ENCODE results near the gene TRIM52. TPM values are rescaled to one million over a fixed set of nuclear protein-coding genes. Genes with fewer than 3 reads are reported as not detected.

TRIM52 gene
- total and polyA plus RNA-seq, 10 of the 15 experiments (the other 5 are each of a cell fraction or from before 2014, with no cell fraction given), result 1.4 to 24.3 (median 8.1) TPM

- no peak for TF ChIP-seq ZBTB4 (CRISPR knock-in tag; IDR thresholded peaks at IDR 0.05)
- TF ChIP-seq RUNX3 (IDR thresholded peaks at IDR 0.05; ENCODE audit: low read length), result no peak
- 0 out of 2 replicates have a peak, but pooled peaks have one; percentile 11 for TF ChIP-seq BCL11A (IDR thresholded peaks at IDR 0.05; ENCODE audit: low read depth, low read length)
- no peak for TF ChIP-seq PML (IDR thresholded peaks at IDR 0.05; ENCODE audit: low read length)
- TF ChIP-seq ZZZ3 (IDR thresholded peaks at IDR 0.05; ENCODE audit: control insufficient read depth, insufficient read length, low read depth), result no peak
- no peak for TF ChIP-seq BCLAF1 (IDR thresholded peaks at IDR 0.05)
- TF ChIP-seq SUZ12 (IDR thresholded peaks at IDR 0.05; ENCODE audit: unreplicated experiment), result no peak
- no peak for TF ChIP-seq E4F1 (IDR thresholded peaks at IDR 0.05; ENCODE audit: borderline replicate concordance, partially characterized antibody)
- no peak for TF ChIP-seq NFXL1 (IDR thresholded peaks at IDR 0.05; ENCODE audit: borderline replicate concordance)
- no peak for TF ChIP-seq ATF2 (IDR thresholded peaks at IDR 0.05; ENCODE audit: low read length)
- peak; percentile 76 to 88 for TF ChIP-seq IKZF2 (IDR thresholded peaks at IDR 0.05)
- no peak for TF ChIP-seq KDM1A (IDR thresholded peaks at IDR 0.05; ENCODE audit: borderline replicate concordance)
- TF ChIP-seq EZH2 (IDR thresholded peaks at IDR 0.05; ENCODE audit: borderline replicate concordance, control insufficient read depth, low read depth, low read length), result no peak
- no peak for TF ChIP-seq CEBPB (IDR thresholded peaks at IDR 0.05; ENCODE audit: borderline replicate concordance in 1 of 2, low read depth in 2 of 2, low read length in 2 of 2)
- TF ChIP-seq RAD21 (IDR thresholded peaks at IDR 0.05; ENCODE audit: insufficient read depth, low read depth, low read length), result no peak
- peak; percentile 83 to 93 for TF ChIP-seq BHLHE40 (IDR thresholded peaks at IDR 0.05; ENCODE audit: borderline replicate concordance in 1 of 2, low read depth in 2 of 2, low read length in 1 of 2)
- TF ChIP-seq RCOR1 (conservative IDR thresholded peaks at IDR 0.05; ENCODE audit: low read depth, low read length), result peak; percentile 62
- TF ChIP-seq NBN (IDR thresholded peaks at IDR 0.05), result peak; percentile 96
Measured at GRCh38 chr5:181221792-181222629, 38.9 kb downstream of the TRIM52 start (continued).

Data from GM12878 (cell line).